Nephron progenitor cell (in vitro differentiated cells): ENCODE measurements around the gene GFRA1.

ENCODE experiments used
- DNase-seq: peaks from one replicate; pipeline ENCODE4 v3.0.0; 2021
- H3K27ac Mint-ChIP-seq: 2 replicates; pipeline ENCODE4 v1.8.0; 2021; ENCODE audit warnings: mild to moderate bottlenecking, moderate library complexity, mixed read lengths
- H3K27me3 Mint-ChIP-seq: 2 replicates; pipeline ENCODE4 v1.8.0; 2021; ENCODE audit warnings: mild to moderate bottlenecking, low read depth, mixed read lengths; ENCODE audit not compliant: poor library complexity
- H3K36me3 Mint-ChIP-seq: 2 replicates; pipeline ENCODE4 v1.8.0; 2021; ENCODE audit warnings: low read depth, mixed read lengths
- H3K4me1 Mint-ChIP-seq: 2 replicates; pipeline ENCODE4 v1.8.0; 2021; ENCODE audit warnings: mixed read lengths
- H3K4me3 Mint-ChIP-seq: 2 replicates; pipeline ENCODE4 v1.8.0; 2021; ENCODE audit warnings: mild to moderate bottlenecking, moderate library complexity, mixed read lengths
- H3K9me3 Mint-ChIP-seq: 2 replicates; pipeline ENCODE4 v1.8.0; 2021; ENCODE audit warnings: mild to moderate bottlenecking, moderate library complexity, mixed read lengths
- TF ChIP-seq, protein P1 (sequence below): fragments of 200-600 bp; sonication (generic); IDR thresholded peaks from 2 replicates; pipeline ENCODE4 v1.5.0; 2021; ENCODE audit warnings: antibody characterized with exemption

Gene GFRA1

GRCh38 chr10:116237260-116237659 lies 35.7 kb downstream of the GFRA1 start:
- Mint-ChIP-seq H3K4me3 (no peak overlapping the region), H3K27me3 (peaks cover 15% of the 10 kb centered on the region), H3K4me1 (peaks cover 10% of the 10 kb centered on the region), H3K9me3 (no peaks in the 10 kb centered on the region), H3K27ac (no peak overlapping the region), H3K36me3 (no peaks in the 10 kb centered on the region)
- TF ChIP-seq, protein P1, sequence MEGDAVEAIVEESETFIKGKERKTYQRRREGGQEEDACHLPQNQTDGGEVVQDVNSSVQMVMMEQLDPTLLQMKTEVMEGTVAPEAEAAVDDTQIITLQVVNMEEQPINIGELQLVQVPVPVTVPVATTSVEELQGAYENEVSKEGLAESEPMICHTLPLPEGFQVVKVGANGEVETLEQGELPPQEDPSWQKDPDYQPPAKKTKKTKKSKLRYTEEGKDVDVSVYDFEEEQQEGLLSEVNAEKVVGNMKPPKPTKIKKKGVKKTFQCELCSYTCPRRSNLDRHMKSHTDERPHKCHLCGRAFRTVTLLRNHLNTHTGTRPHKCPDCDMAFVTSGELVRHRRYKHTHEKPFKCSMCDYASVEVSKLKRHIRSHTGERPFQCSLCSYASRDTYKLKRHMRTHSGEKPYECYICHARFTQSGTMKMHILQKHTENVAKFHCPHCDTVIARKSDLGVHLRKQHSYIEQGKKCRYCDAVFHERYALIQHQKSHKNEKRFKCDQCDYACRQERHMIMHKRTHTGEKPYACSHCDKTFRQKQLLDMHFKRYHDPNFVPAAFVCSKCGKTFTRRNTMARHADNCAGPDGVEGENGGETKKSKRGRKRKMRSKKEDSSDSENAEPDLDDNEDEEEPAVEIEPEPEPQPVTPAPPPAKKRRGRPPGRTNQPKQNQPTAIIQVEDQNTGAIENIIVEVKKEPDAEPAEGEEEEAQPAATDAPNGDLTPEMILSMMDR: no peak
- DNase-seq: no peak

GRCh38 chr10:116233230-116233629 lies 39.8 kb downstream of the GFRA1 start:
- TF ChIP-seq, protein P1: no peak
- Mint-ChIP-seq H3K27ac (no peak overlapping the region), H3K36me3 (no peaks in the 10 kb centered on the region), H3K4me1 (peaks cover 8% of the 10 kb centered on the region), H3K27me3 (peaks cover 18% of the 10 kb centered on the region), H3K4me3 (no peak overlapping the region), H3K9me3 (no peaks in the 10 kb centered on the region)
- DNase-seq: no peak

GRCh38 chr10:116232613-116233012 lies 40.4 kb downstream of the GFRA1 start:
- no peak overlapping the region for H3K27ac Mint-ChIP-seq
- no peak for DNase-seq
- H3K36me3 Mint-ChIP-seq: no peaks in the 10 kb centered on the region

GRCh38 chr10:116226766-116227165 lies 46.2 kb downstream of the GFRA1 start:
- DNase-seq: no peak
- Mint-ChIP-seq H3K4me1 (no peaks in the 10 kb centered on the region), H3K27me3 (peaks cover 23% of the 10 kb centered on the region), H3K4me3 (no peak overlapping the region), H3K36me3 (no peaks in the 10 kb centered on the region), H3K27ac (no peak overlapping the region), H3K9me3 (peaks cover 5% of the 10 kb centered on the region)
- TF ChIP-seq, protein P1: no peak

More at GRCh38 chr10:116232613-116233012, 40.4 kb downstream of the GFRA1 start:
- Mint-ChIP-seq H3K4me1 (peaks cover 2% of the 10 kb centered on the region), H3K27me3 (peaks cover 16% of the 10 kb centered on the region), H3K4me3 (no peak overlapping the region), H3K9me3 (no peaks in the 10 kb centered on the region)
- TF ChIP-seq, protein P1: no peak

DNA sequence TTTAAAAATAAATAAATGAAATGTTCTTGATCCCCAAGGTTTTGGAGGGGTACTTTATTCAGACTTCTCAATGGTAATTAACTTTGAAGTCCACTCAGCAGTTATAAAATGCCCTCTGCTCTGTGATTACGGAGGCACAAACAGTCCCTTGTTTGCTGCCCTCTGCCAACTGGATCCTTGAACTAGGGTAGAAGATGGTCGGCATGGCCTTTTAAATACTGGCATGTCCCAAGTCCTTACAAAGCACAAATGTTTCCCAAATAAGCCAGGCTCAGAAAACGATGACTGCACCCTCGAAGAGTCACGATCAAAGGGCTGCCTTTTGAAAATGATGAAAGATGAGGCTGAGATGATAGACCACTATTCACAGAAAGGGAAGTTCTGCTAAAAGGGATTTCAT lies 47.0 kb downstream of the GFRA1 start:
- H3K36me3 Mint-ChIP-seq: no peaks in the 10 kb centered on the region
- DNase-seq: no peak
- TF ChIP-seq, protein P1: no peak
- no peak overlapping the region for H3K27ac Mint-ChIP-seq
- peaks cover 4% of the 10 kb centered on the region for H3K4me1 Mint-ChIP-seq
- peaks cover 25% of the 10 kb centered on the region for H3K27me3 Mint-ChIP-seq
- no peak overlapping the region for H3K4me3 Mint-ChIP-seq
- H3K9me3 Mint-ChIP-seq: peaks cover 5% of the 10 kb centered on the region

DNA sequence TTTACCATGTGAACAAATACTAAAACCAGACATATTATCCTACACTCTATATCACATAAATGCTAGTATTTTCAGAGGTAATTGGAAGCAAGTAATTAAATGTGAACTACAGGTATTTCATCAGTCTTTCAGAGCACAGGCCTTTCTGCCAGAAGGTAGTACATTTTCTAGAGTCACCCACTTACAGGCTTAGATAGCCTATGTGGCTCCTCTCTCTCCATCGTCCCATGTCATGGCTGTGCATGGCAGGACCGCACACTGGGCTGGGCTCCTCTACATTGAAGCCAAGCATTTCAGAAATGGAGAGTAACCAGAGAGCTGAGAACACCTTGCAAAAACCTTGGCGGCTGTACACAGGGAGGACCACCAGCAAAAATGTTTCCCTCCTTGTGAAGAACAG lies 49.7 kb downstream of the GFRA1 start:
- DNase-seq: no peak
- TF ChIP-seq, protein P1: no peak
- Mint-ChIP-seq H3K27ac (no peak overlapping the region), H3K9me3 (peaks cover 5% of the 10 kb centered on the region), H3K36me3 (no peaks in the 10 kb centered on the region), H3K4me1 (peaks cover 9% of the 10 kb centered on the region), H3K4me3 (no peak overlapping the region), H3K27me3 (peaks cover 16% of the 10 kb centered on the region)
